Ovary (tissue), 3 donors: ENCODE results near the gene TMEM8B.

Experiments used
- POLR2A ChIP-seq: fragments of 450-650 bp; IDR thresholded peaks from one replicate; pipeline ENCODE4 v1.6.1; 2017; ENCODE audit warnings: antibody characterized with exemption, mild to moderate bottlenecking, moderate library complexity
- TF ChIP-seq, protein P1 (sequence below), 3 donors: fragments of 450-650 bp in 2 of 3; fragments of 200-600 bp in 1 of 3; IDR thresholded peaks; one replicate each; pipeline versions ENCODE4 v1.5.1 to v1.8.0; 2016 to 2022; ENCODE audit warnings: antibody characterized with exemption in 3 of 3, mild to moderate bottlenecking in 1 of 3
- donor health status: DM: no; HTN: no; CAD: no.

DNA sequence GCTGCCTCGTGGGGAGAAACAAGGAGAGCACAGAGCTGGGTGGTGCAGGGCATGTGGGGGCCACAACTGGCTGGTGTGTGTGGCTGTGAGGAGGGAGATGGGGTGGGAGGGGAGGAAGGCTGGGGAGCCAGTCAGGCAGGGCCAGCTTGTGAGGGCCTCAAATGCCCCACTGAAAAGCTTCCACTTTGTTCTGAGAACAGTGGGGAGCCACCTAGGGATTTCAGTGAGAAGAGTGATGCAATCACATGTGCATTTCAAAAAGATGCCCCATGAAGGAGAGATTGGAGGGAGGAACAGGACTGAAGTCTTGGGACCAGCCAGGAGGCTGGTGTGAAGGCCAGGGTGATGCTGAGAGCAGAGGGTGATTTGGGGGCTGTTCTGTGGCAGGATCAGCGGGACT lies 39.9 kb downstream of the TMEM8B start:
- TF ChIP-seq, protein P1, sequence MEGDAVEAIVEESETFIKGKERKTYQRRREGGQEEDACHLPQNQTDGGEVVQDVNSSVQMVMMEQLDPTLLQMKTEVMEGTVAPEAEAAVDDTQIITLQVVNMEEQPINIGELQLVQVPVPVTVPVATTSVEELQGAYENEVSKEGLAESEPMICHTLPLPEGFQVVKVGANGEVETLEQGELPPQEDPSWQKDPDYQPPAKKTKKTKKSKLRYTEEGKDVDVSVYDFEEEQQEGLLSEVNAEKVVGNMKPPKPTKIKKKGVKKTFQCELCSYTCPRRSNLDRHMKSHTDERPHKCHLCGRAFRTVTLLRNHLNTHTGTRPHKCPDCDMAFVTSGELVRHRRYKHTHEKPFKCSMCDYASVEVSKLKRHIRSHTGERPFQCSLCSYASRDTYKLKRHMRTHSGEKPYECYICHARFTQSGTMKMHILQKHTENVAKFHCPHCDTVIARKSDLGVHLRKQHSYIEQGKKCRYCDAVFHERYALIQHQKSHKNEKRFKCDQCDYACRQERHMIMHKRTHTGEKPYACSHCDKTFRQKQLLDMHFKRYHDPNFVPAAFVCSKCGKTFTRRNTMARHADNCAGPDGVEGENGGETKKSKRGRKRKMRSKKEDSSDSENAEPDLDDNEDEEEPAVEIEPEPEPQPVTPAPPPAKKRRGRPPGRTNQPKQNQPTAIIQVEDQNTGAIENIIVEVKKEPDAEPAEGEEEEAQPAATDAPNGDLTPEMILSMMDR (IDR thresholded peaks at IDR 0.05) = no peak
- no peak for TF ChIP-seq POLR2A
